Ovary (tissue), 10 donors: ENCODE measurements around the gene SEC14L2. TPM values are rescaled to one million over a fixed set of nuclear protein-coding genes. Genes with fewer than 3 reads are reported as not detected.

Experiments
- DNase-seq, 5 donors: peaks; one replicate each; pipeline ENCODE4 v3.0.0-alpha.2; 2019 to 2020
- H3K27ac ChIP-seq, 2 donors: fragments of 200-600 bp; one replicate each; pipeline versions ENCODE4 v1.5.1 to v1.8.0; 2019 to 2022
- H3K27me3 ChIP-seq: fragments of 200-600 bp; one replicate; pipeline ENCODE4 v1.8.0; 2022
- H3K36me3 ChIP-seq: fragments of 200-600 bp; sonication (generic); one replicate; pipeline ENCODE4 v1.5.1; 2019
- H3K4me1 ChIP-seq: one replicate; pipeline ENCODE4 v1.8.1; 2013; ENCODE audit warnings: mild to moderate bottlenecking, moderate library complexity; ENCODE audit not compliant: insufficient read depth
- H3K4me3 ChIP-seq: fragments of 200-600 bp; sonication (generic); one replicate; pipeline ENCODE4 v1.5.1; 2017
- H3K9me3 ChIP-seq, 2 donors: fragments of 200-600 bp in 1 of 2; sonication (generic) in 1 of 2; one replicate each; pipeline versions ENCODE4 v1.5.1 to v1.8.1; 2013 to 2019; ENCODE audit warnings: mild to moderate bottlenecking in 1 of 2, moderate library complexity in 1 of 2
- EP300 ChIP-seq: sonication (generic); formaldehyde crosslinking; IDR thresholded peaks from one replicate; pipeline ENCODE4 v1.6.1; 2017; ENCODE audit warnings: antibody characterized with exemption
- POLR2A ChIP-seq: fragments of 450-650 bp; IDR thresholded peaks from one replicate; pipeline ENCODE4 v1.6.1; 2017; ENCODE audit warnings: antibody characterized with exemption, mild to moderate bottlenecking, moderate library complexity
- WGBS, 3 donors: extraction: QIAGEN DNeasy Blood & Tissue Kit in 1 of 3; methylation state at CpG; one replicate each; pipeline versions ENCODE4 v1.1.5 to v1.1.7; 2013 to 2017; 5-methylcytosine and 5-hydroxymethylcytosine counted together
- intact Hi-C, 4 donors: fragments of 100-400 bp; cut with DNase I; formaldehyde crosslinking; loops; one replicate each; pipeline versions ENCODE4 v1.11.0 to v1.15.1; 2022 to 2023
- long read RNA-seq, 3 donors: library from polyadenylated mRNA in 2 of 3; unstranded in 2 of 3; transcript quantifications; one replicate each; pipeline ENCODE4 v2.0.0 and lab custom pipeline, GENCODE V29; 2021 to 2026
- polyA plus RNA-seq, 2 donors: library from polyadenylated mRNA; stranded (reverse); fragments of 200-250 nt in 1 of 2; fragments of 350-450 nt in 1 of 2; fragmentation: Illumina TruSeq in 1 of 2; extraction: RNeasy Lipid Tissue Mini Kit (QIAGEN cat#74804) in 1 of 2; gene quantifications; one replicate each; pipeline ENCODE4 v1.2.3, GENCODE V29; 2013 to 2014
- total RNA-seq, 7 donors: library from RNA; depleted of rRNA in 2 of 7; stranded (reverse); fragments of >200 nt in 2 of 7; fragmentation: NEBNext Ultra II Directional in 3 of 7; extraction: Animal tissue kit (Norgen Biotek cat#: 25700) in 3 of 7; gene quantifications; one replicate each; pipeline versions ENCODE4 v1.1.0 to v1.2.4, GENCODE V29; 2016 to 2023
- TF ChIP-seq, protein P1 (sequence below), 3 donors: fragments of 450-650 bp in 2 of 3; fragments of 200-600 bp in 1 of 3; IDR thresholded peaks; one replicate each; pipeline versions ENCODE4 v1.5.1 to v1.8.0; 2016 to 2022; ENCODE audit warnings: antibody characterized with exemption in 3 of 3, mild to moderate bottlenecking in 1 of 3
- donor health status: DM: no; HTN: no; CAD: no; lungs with moderate emphysema.
- donor health status: DM: no; HTN: no; CAD: no.
- donor health status: Bipolar disorder and iron deficiency.
- donor health status: DM: yes; HTN: yes; CAD: no.
- donor health status: DM: no; HTN: no; CAD: no.
- donor health status: DM: yes; HTN: yes; CAD: no.

The SEC14L2 gene
- total RNA-seq, result 10 to 100 TPM in 3 of 7 donors, 1 to 10 TPM in 4; 3.0 to 14.3 (median 9.0) TPM
- polyA plus RNA-seq, result 1 to 10 TPM; 2.5 to 8.2 TPM
- long read RNA-seq, donor 1, full-length matches to known transcripts, result 11 of 35 reads
- long read RNA-seq, donor 1, partial matches to known transcripts, result 1 of 35 reads
- long read RNA-seq, donor 1, other reads (novel, unspliced or antisense), result 23 of 35 reads
- long read RNA-seq, donor 2, result 0 reads
- long read RNA-seq, donor 3, full-length matches to known transcripts, result 3 of 17 reads
- long read RNA-seq, donor 3, partial matches to known transcripts, result 1 of 17 reads
- long read RNA-seq, donor 3, other reads (novel, unspliced or antisense), result 13 of 17 reads

GRCh38 chr22:30396871-30397655, at the start of gene SEC14L2:
Gene SEC14L2 (plus strand): TSS chr22:30397018. CDS start chr22:30397117, 99 bp downstream.
- DNase-seq, result peak; percentile 63 to 75 (median 70)
- intact Hi-C loops, result loop anchor here in 1 of 4 donors (10.0 kb wide), 1 partner anchor 292 kb away; no protein-coding TSS in a partner anchor
- H3K4me3 ChIP-seq, result peak within 1 kb of the TSS; percentile 57
- no peaks in the 10 kb centered on the region for H3K27me3 ChIP-seq
- peaks cover 9% of the 10 kb centered on the region for H3K4me1 ChIP-seq
- H3K36me3 ChIP-seq, result no peaks in the 10 kb centered on the region
- 1 to 2% (median 1%) methylated on average over 31 to 56 of the region's 56 CpGs for WGBS, 3 donors
- H3K9me3 ChIP-seq, result no peaks in the 10 kb centered on the region
- TF ChIP-seq POLR2A (peak; percentile 12), EP300 (no peak)
- TF ChIP-seq, protein P1, sequence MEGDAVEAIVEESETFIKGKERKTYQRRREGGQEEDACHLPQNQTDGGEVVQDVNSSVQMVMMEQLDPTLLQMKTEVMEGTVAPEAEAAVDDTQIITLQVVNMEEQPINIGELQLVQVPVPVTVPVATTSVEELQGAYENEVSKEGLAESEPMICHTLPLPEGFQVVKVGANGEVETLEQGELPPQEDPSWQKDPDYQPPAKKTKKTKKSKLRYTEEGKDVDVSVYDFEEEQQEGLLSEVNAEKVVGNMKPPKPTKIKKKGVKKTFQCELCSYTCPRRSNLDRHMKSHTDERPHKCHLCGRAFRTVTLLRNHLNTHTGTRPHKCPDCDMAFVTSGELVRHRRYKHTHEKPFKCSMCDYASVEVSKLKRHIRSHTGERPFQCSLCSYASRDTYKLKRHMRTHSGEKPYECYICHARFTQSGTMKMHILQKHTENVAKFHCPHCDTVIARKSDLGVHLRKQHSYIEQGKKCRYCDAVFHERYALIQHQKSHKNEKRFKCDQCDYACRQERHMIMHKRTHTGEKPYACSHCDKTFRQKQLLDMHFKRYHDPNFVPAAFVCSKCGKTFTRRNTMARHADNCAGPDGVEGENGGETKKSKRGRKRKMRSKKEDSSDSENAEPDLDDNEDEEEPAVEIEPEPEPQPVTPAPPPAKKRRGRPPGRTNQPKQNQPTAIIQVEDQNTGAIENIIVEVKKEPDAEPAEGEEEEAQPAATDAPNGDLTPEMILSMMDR (IDR thresholded peaks at IDR 0.05), result no peak
- peak within 1 kb of the TSS in 1 of 2 donors; percentile 17 for H3K27ac ChIP-seq

DNA sequence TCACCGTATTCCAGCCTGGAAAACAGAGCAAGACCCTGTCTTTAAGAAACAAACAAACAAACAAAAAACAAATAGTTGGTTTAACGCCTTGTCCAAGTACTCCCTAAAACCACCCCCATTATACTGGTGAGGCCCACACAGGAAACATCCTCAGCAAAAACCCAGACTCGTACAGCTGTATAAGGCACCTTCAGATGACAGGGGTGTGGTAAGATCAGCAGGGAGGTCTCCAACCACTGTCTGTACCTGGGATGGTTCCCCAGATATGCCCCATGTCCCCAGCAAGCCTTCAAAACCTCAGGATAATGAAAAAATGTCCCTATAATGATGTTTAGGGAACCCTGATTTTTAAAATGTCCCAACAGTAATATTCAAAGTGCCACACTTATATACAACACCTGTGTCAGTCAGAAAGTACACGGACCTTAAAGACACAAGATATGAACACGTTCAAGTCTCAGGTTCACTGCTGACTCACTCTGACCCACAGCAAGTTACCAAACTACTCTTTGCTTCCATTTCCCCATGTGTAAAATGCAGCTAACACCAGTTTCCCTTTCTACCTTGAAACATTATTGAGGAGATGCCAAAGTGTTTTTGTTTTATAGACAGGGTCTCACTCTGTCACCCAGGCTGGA, 49.4 kb upstream of the SEC14L2 start:
- intact Hi-C loops, result no loop called here
- H3K27ac ChIP-seq, result no peak overlapping the region
- WGBS, 3 donors, result 63 to 78% (median 72%) methylated on average over 5 of the region's 5 CpGs
- DNase-seq, result no peak
- no peak overlapping the region for H3K4me3 ChIP-seq
- H3K9me3 ChIP-seq, result no peaks in the 10 kb centered on the region
- H3K36me3 ChIP-seq, result no peaks in the 10 kb centered on the region
- H3K27me3 ChIP-seq, result no peaks in the 10 kb centered on the region
- H3K4me1 ChIP-seq, result peaks cover 2% of the 10 kb centered on the region
- TF ChIP-seq, protein P1 (IDR thresholded peaks at IDR 0.05), result no peak
- no peak for TF ChIP-seq POLR2A
- TF ChIP-seq EP300, result no peak

DNA sequence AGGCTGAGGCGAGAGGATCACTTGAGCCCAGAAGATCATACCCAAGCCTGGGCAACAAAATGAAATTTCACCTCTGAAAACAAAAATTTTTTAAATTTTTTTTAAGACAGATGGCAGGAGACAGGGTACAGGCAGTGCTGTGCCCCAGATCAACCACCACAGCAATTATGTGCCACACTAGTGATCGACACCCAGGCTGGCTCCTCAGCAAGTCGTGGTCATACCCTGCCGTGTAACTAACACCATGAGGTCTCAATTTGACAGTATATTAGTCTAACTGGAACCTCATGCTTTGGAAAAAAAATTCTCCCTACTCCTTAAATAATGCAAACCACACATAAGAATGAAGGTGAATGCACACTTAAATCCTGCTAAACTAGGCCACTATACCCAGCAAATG, 48.4 kb upstream of the SEC14L2 start:
- no peaks in the 10 kb centered on the region for H3K36me3 ChIP-seq
- H3K27ac ChIP-seq, result no peak overlapping the region
- WGBS, 3 donors, result 73 to 86% (median 83%) methylated on average over 4 of the region's 4 CpGs
- DNase-seq, result no peak
- no peaks in the 10 kb centered on the region for H3K27me3 ChIP-seq
- H3K9me3 ChIP-seq, result no peaks in the 10 kb centered on the region
- peaks cover 2% of the 10 kb centered on the region for H3K4me1 ChIP-seq
- no peak overlapping the region for H3K4me3 ChIP-seq
- TF ChIP-seq EP300, result no peak
- TF ChIP-seq, protein P1 (IDR thresholded peaks at IDR 0.05), result no peak
- TF ChIP-seq POLR2A, result no peak
- intact Hi-C loops, result no loop called here

GRCh38 chr22:30348809-30349208, 48.0 kb upstream of the SEC14L2 start:
- peaks cover 2% of the 10 kb centered on the region for H3K4me1 ChIP-seq
- TF ChIP-seq EP300, result no peak
- no peak for TF ChIP-seq POLR2A
- TF ChIP-seq, protein P1 (IDR thresholded peaks at IDR 0.05), result no peak
- no peak for DNase-seq
- H3K9me3 ChIP-seq, result no peaks in the 10 kb centered on the region
- intact Hi-C loops, result no loop called here
- 61 to 67% (median 62%) methylated on average over 4 of the region's 4 CpGs for WGBS, 3 donors
- H3K27ac ChIP-seq, result no peak overlapping the region
- no peak overlapping the region for H3K4me3 ChIP-seq
- H3K36me3 ChIP-seq, result no peaks in the 10 kb centered on the region
- H3K27me3 ChIP-seq, result no peaks in the 10 kb centered on the region
